Measurements from ENCODE around the gene NEAT1. TPM values are rescaled to one million over a fixed set of nuclear protein-coding genes. Genes with fewer than 3 reads are reported as not detected.

NEAT1 gene
- total and polyA plus RNA-seq, 9 of the 15 experiments (the other 6 are each of a cell fraction or from before 2014, with no cell fraction given), result 20.1 to 389 (median 62.8) TPM

DNA sequence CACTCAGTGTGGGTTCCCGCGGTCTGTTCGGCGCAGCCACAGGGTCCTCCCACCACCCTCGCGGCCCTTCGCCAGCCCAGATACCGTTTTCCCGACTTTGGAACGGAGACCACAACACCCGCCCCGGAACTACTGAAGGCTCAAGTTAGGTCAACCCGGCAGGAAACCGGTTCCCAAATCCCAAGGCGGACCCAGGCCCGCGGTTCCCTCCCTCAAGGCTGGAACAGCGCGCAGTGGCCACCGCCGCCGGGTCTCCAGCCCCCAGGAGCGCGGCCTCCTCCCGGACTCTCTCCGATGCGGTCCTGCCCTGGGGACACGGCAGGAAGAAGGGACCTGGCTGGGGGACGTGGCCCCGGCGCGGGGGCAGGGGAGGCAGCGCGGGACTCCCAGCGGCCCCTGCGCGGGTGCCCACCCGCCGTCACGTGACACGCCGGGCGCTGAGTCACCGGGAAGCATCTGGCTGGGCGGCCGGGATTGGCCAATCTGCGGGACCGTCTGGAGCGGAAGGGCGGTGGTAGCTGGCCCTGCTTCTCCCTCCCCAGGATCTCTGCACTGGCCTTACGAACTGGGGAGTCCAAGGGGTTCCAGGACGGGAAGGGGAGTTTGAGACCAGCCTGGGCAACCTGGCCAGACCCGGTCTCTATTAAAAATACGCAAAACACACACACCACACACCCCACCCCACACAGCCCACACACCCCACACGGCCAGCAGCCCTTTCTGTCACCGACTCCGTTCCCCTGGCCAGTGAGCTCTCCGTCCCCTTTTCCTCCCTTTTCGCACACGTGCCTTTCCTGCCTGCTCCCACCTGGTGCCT lies 54.8 kb downstream of the NEAT1 start (continued):
- TF ChIP-seq NONO (IDR thresholded peaks at IDR 0.05; ENCODE audit: low read depth in 2 of 2, low read length in 1 of 2) (peak in 1 of 2 experiments; percentile 89; a peak in 1 of 4 replicates), ELF1 (tag; IDR thresholded peaks at IDR 0.05) (peak; percentile 83), SP1 (CRISPR knock-in tag; IDR thresholded peaks at IDR 0.05) (peak; percentile 21; the same call in 1 of the 2 replicates), POLR3G (IDR thresholded peaks at IDR 0.05; ENCODE audit: extremely low read depth, insufficient read length, insufficient replicate concordance) (no peak), HLTF (IDR thresholded peaks at IDR 0.05) (peak; percentile 81), RNF2 (IDR thresholded peaks at IDR 0.05) (peak; percentile 74; the same call in 1 of the 2 replicates), SPI1 (IDR thresholded peaks at IDR 0.05; ENCODE audit: borderline replicate concordance, low read depth, low read length) (peak; percentile 46; the same call in 1 of the 2 replicates), DNMT1 (IDR thresholded peaks at IDR 0.05) (peak; percentile 75; the same call in 1 of the 2 replicates), FOXK2 (conservative IDR thresholded peaks at IDR 0.05 in 1 of 2, IDR thresholded peaks at IDR 0.05 in 1 of 2; ENCODE audit: low read depth in 2 of 2) (peak in 1 of 2 experiments; percentile 50; a peak in 1 of 4 replicates), ATF7 (IDR thresholded peaks at IDR 0.05) (peak; percentile 90), BMI1 (IDR thresholded peaks at IDR 0.05; ENCODE audit: low read length) (no peak), ZBED1 (IDR thresholded peaks at IDR 0.05) (peak; percentile 70; the same call in 1 of the 2 replicates), PHF21A (IDR thresholded peaks at IDR 0.05; ENCODE audit: borderline replicate concordance, low read depth) (peak; percentile 10; the same call in 1 of the 2 replicates), TFAM (CRISPR knock-in tag; conservative IDR thresholded peaks at IDR 0.05) (no peak), ZNF239 (CRISPR knock-in tag; IDR thresholded peaks at IDR 0.05) (no peak), SOX6 (IDR thresholded peaks at IDR 0.05) (peak; percentile 36; the same call in 1 of the 2 replicates), JUND (IDR thresholded peaks at IDR 0.05; ENCODE audit: borderline replicate concordance, low read depth, low read length) (peak; percentile 97), JUND (tag; IDR thresholded peaks at IDR 0.05; ENCODE audit: borderline replicate concordance, low read depth, low read length) (peak; percentile 94; the same call in 2 of the 3 replicates)
- TF ChIP-seq, protein P1, sequence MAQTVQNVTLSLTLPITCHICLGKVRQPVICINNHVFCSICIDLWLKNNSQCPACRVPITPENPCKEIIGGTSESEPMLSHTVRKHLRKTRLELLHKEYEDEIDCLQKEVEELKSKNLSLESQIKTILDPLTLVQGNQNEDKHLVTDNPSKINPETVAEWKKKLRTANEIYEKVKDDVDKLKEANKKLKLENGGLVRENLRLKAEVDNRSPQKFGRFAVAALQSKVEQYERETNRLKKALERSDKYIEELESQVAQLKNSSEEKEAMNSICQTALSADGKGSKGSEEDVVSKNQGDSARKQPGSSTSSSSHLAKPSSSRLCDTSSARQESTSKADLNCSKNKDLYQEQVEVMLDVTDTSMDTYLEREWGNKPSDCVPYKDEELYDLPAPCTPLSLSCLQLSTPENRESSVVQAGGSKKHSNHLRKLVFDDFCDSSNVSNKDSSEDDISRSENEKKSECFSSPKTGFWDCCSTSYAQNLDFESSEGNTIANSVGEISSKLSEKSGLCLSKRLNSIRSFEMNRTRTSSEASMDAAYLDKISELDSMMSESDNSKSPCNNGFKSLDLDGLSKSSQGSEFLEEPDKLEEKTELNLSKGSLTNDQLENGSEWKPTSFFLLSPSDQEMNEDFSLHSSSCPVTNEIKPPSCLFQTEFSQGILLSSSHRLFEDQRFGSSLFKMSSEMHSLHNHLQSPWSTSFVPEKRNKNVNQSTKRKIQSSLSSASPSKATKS (CRISPR knock-in tag; IDR thresholded peaks at IDR 0.05), result no peak
- TF ChIP-seq, protein P2, sequence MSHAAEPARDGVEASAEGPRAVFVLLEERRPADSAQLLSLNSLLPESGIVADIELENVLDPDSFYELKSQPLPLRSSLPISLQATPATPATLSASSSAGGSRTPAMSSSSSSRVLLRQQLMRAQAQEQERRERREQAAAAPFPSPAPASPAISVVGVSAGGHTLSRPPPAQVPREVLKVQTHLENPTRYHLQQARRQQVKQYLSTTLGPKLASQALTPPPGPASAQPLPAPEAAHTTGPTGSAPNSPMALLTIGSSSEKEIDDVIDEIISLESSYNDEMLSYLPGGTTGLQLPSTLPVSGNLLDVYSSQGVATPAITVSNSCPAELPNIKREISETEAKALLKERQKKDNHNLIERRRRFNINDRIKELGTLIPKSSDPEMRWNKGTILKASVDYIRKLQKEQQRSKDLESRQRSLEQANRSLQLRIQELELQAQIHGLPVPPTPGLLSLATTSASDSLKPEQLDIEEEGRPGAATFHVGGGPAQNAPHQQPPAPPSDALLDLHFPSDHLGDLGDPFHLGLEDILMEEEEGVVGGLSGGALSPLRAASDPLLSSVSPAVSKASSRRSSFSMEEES (CRISPR knock-in tag; IDR thresholded peaks at IDR 0.05), result peak; percentile 100
- TF ChIP-seq, protein P3, sequence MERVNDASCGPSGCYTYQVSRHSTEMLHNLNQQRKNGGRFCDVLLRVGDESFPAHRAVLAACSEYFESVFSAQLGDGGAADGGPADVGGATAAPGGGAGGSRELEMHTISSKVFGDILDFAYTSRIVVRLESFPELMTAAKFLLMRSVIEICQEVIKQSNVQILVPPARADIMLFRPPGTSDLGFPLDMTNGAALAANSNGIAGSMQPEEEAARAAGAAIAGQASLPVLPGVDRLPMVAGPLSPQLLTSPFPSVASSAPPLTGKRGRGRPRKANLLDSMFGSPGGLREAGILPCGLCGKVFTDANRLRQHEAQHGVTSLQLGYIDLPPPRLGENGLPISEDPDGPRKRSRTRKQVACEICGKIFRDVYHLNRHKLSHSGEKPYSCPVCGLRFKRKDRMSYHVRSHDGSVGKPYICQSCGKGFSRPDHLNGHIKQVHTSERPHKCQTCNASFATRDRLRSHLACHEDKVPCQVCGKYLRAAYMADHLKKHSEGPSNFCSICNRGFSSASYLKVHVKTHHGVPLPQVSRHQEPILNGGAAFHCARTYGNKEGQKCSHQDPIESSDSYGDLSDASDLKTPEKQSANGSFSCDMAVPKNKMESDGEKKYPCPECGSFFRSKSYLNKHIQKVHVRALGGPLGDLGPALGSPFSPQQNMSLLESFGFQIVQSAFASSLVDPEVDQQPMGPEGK (CRISPR knock-in tag; IDR thresholded peaks at IDR 0.05; ENCODE audit: borderline replicate concordance), result no peak
- TF ChIP-seq, protein P4, sequence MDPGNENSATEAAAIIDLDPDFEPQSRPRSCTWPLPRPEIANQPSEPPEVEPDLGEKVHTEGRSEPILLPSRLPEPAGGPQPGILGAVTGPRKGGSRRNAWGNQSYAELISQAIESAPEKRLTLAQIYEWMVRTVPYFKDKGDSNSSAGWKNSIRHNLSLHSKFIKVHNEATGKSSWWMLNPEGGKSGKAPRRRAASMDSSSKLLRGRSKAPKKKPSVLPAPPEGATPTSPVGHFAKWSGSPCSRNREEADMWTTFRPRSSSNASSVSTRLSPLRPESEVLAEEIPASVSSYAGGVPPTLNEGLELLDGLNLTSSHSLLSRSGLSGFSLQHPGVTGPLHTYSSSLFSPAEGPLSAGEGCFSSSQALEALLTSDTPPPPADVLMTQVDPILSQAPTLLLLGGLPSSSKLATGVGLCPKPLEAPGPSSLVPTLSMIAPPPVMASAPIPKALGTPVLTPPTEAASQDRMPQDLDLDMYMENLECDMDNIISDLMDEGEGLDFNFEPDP (CRISPR knock-in tag; IDR thresholded peaks at IDR 0.05), result no peak

Measured in K562 (cell line).